Muscle layer of duodenum (tissue), 2 donors: ENCODE measurements around the gene ARTN.

Source experiments
- H3K27ac ChIP-seq: one replicate; pipeline ENCODE4 v1.7.0; 2013; ENCODE audit warnings: mild to moderate bottlenecking, low read length
- H3K27me3 ChIP-seq: one replicate; pipeline ENCODE4 v1.7.0; 2013; ENCODE audit warnings: low read depth, mild to moderate bottlenecking, control low read depth, low read length
- H3K36me3 ChIP-seq, 2 donors: one replicate each; pipeline ENCODE4 v1.7.0; 2013; ENCODE audit warnings: low read length in 2 of 2, control low read depth in 1 of 2, mild to moderate bottlenecking in 1 of 2; ENCODE audit not compliant: insufficient read depth in 2 of 2, control insufficient read depth in 1 of 2
- H3K4me1 ChIP-seq, 2 donors: one replicate each; pipeline ENCODE4 v1.7.0; 2013; ENCODE audit warnings: low read length in 2 of 2, mild to moderate bottlenecking in 2 of 2, control low read depth in 1 of 2, moderate library complexity in 1 of 2; ENCODE audit not compliant: insufficient read depth in 2 of 2, control insufficient read depth in 1 of 2
- H3K4me3 ChIP-seq, 2 donors: one replicate each; pipeline ENCODE4 v1.7.0; 2013; ENCODE audit warnings: low read length in 2 of 2, low read depth in 1 of 2, mild to moderate bottlenecking in 1 of 2
- H3K9me3 ChIP-seq, 2 donors: one replicate each; pipeline ENCODE4 v1.7.0; 2013; ENCODE audit warnings: low read length in 2 of 2, control low read depth in 1 of 2, mild to moderate bottlenecking in 1 of 2; ENCODE audit not compliant: control insufficient read depth in 1 of 2
- donor health status: healthy.

ARTN gene

GRCh38 chr1:43980255-43981134 is 46.9 kb downstream of the ARTN start:
- Histone ChIP-seq H3K9me3 (no peaks in the 10 kb centered on the region), H3K27ac (no peak overlapping the region), H3K4me3 (peak overlapping the region; percentile 55 to 70), H3K27me3 (no peaks in the 10 kb centered on the region), H3K36me3 (peaks cover 11 to 17% of the 10 kb centered on the region in 2 donors), H3K4me1 (peaks cover 8 to 34% of the 10 kb centered on the region in 2 donors)

DNA sequence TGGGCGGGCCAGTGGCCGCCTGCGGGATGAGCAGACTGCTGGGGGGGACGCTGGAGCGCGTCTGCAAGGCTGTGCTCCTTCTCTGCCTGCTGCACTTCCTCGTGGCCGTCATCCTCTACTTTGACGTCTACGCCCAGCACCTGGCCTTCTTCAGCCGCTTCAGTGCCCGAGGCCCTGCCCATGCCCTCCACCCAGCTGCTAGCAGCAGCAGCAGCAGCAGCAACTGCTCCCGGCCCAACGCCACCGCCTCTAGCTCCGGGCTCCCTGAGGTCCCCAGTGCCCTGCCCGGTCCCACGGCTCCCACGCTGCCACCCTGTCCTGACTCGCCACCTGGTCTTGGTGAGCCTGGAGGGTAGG is 47.5 kb downstream of the ARTN start:
- Histone ChIP-seq H3K4me3 (no peak overlapping the region), H3K9me3 (no peaks in the 10 kb centered on the region), H3K4me1 (peaks cover 8 to 28% of the 10 kb centered on the region in 2 donors), H3K27ac (no peak overlapping the region), H3K36me3 (peaks cover 17% of the 10 kb centered on the region in 2 donors), H3K27me3 (no peaks in the 10 kb centered on the region)

GRCh38 chr1:43981636-43982035 is 48.0 kb downstream of the ARTN start:
- no peak overlapping the region for H3K4me3 ChIP-seq
- no peak overlapping the region for H3K27ac ChIP-seq
- H3K36me3 ChIP-seq: peaks cover 11 to 15% of the 10 kb centered on the region in 2 donors
- no peaks in the 10 kb centered on the region for H3K27me3 ChIP-seq
- no peaks in the 10 kb centered on the region for H3K9me3 ChIP-seq
- peaks cover 8 to 23% of the 10 kb centered on the region in 2 donors for H3K4me1 ChIP-seq

DNA sequence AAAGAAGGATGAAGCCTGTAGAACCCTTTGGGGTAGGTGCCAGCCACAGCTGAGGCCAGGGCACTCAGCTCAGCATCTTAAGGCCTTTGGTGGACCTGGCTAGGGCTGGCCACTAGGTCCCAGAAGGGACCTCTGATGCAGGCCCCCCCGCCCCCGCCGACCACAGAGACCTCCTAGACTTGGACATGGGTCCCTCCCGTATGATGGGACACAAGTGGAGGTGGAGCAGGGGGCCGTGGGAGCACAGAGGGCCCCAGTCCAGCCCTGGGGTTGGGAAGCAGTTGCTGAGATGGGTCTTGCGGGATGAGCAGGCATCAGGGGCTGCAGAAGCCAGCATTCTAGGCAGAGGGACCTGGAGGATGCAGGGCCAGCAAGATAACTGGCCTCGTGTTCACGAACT is 48.6 kb downstream of the ARTN start:
- H3K36me3 ChIP-seq: peaks cover 6 to 9% of the 10 kb centered on the region in 2 donors
- no peaks in the 10 kb centered on the region for H3K9me3 ChIP-seq
- H3K27me3 ChIP-seq: no peaks in the 10 kb centered on the region
- H3K4me3 ChIP-seq: no peak overlapping the region
- H3K27ac ChIP-seq: no peak overlapping the region
- peaks cover 8 to 17% of the 10 kb centered on the region in 2 donors for H3K4me1 ChIP-seq

- Histone ChIP-seq H3K4me1 (peaks cover 8 to 13% of the 10 kb centered on the region in 2 donors), H3K4me3 (no peak overlapping the region), H3K27ac (no peak overlapping the region), H3K36me3 (peaks cover under 1 to 9% of the 10 kb centered on the region in 2 donors), H3K27me3 (no peaks in the 10 kb centered on the region), H3K9me3 (no peaks in the 10 kb centered on the region)
Measured at GRCh38 chr1:43982808-43983207, 49.2 kb downstream of the ARTN start.

DNA sequence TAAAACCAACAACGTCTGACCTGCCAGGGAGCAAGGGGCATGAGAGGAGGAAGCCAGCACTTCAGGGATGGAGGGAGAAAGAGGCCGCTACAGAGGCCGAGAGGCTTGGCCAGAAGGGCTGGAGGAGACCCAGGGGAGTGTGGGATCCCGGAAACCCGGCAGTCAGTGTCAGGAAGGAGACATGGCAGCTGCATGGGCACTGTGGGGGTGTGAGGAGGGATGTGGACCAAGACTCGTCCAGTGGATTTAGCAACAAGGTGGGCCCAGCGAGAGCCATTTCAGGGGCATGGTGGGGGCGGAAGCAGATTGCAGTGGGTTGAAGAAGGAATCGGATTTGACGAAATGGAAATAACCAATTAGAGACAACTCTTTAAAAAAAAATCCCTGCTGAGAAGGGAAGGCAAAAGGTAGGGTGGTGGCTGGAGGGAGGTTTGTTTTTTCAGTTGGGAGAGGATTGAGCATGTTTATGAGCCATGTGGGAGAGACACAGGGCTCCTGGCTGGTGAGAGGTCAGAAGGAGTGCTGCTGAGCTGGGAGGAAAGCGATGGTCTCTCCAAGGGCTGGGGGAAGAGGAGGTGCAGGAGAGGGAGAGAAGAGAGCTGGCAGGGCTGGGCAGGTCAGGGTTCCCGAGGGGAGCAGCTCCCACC is 49.8 kb downstream of the ARTN start:
- Histone ChIP-seq H3K9me3 (no peaks in the 10 kb centered on the region), H3K4me1 (peaks cover 8 to 9% of the 10 kb centered on the region in 2 donors), H3K4me3 (no peak overlapping the region), H3K27ac (no peak overlapping the region), H3K36me3 (peaks cover 0 to 9% of the 10 kb centered on the region in 2 donors), H3K27me3 (no peaks in the 10 kb centered on the region)

DNA sequence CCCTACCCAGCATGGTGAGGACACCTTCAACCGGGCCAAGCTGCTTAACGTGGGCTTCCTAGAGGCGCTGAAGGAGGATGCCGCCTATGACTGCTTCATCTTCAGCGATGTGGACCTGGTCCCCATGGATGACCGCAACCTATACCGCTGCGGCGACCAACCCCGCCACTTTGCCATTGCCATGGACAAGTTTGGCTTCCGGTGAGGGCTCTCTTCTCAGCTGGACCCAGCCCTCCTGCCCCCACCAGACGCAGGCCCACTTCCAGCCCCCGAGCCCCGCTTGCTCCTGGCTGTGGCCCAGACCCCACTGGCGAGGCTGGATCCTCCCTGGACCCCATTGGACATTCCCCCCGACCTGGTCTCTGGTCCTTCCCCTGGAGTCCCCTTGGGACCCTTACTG is 51.3 kb downstream of the ARTN start:
- no peak overlapping the region for H3K4me3 ChIP-seq
- H3K9me3 ChIP-seq: no peaks in the 10 kb centered on the region
- no peaks in the 10 kb centered on the region for H3K27me3 ChIP-seq
- peaks cover 0 to 9% of the 10 kb centered on the region in 2 donors for H3K36me3 ChIP-seq
- H3K27ac ChIP-seq: no peak overlapping the region
- peaks cover 4 to 8% of the 10 kb centered on the region in 2 donors for H3K4me1 ChIP-seq

DNA sequence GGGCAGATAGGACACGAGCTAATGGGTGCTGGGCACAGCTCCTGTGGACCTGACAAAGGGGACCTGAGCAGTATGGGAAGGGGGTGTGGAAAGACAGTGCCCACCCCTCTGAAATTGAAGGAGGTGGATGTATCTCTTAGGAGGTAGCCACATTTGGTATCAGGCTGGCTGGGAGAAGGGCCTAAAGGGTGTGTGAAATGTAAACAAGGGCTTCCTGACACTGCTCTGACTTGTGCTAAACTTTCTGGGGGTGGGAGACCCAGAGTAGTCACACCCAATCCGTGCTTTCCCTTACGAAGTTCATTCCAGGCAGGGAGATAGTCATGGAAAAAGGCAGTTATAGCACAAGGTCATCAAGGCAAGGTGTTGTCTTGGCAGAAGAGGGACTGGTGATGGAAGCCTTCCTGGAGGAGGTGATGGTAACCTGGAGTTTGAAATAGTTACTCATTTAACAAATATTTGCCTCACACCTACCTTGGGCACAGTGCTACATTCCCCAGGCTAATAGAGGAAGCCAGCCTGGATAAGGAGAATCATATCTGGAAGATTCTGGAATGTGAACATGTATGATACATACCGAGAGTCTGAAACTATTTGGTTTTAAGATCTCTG is 52.5 kb downstream of the ARTN start:
- no peak overlapping the region for H3K27ac ChIP-seq
- H3K36me3 ChIP-seq: peaks cover 0 to 9% of the 10 kb centered on the region in 2 donors
- no peaks in the 10 kb centered on the region for H3K9me3 ChIP-seq
- peaks cover 0 to 6% of the 10 kb centered on the region in 2 donors for H3K4me1 ChIP-seq
- H3K27me3 ChIP-seq: no peaks in the 10 kb centered on the region
- no peak overlapping the region for H3K4me3 ChIP-seq

- Histone ChIP-seq H3K27ac (no peak overlapping the region), H3K4me1 (peaks cover 0 to 8% of the 10 kb centered on the region in 2 donors), H3K36me3 (peaks cover 0 to 9% of the 10 kb centered on the region in 2 donors), H3K4me3 (no peak overlapping the region), H3K27me3 (no peaks in the 10 kb centered on the region), H3K9me3 (no peaks in the 10 kb centered on the region)
Measured at GRCh38 chr1:43986712-43987111, 53.1 kb downstream of the ARTN start.
